A673 (cell line): Measurements from ENCODE around the gene PDE6A. TPM values are rescaled to one million over a fixed set of nuclear protein-coding genes. Genes with fewer than 3 reads are reported as not detected.
A peak's percentile ranks its signal among the peaks of the same experiment; 100 is the strongest.

ENCODE experiments used
- BruUV-seq: library from RNA; stranded (reverse); fragments of 400-500 nt; replicated peaks from 2 replicates; lab custom pipeline; 2021; lab: Mats Ljungman, UMichigan
- CTCF ChIA-PET: fragments of 300-600 bp; sonication (Branson Sonifier 250); formaldehyde crosslinking; loops from one replicate; lab custom pipeline; 2022; ENCODE audit warnings: antibody characterized with exemption; lab: Charles Lee
- POLR2A ChIA-PET: fragments of 300-600 bp; sonication (Branson Sonifier 250); formaldehyde crosslinking; loops from one replicate; lab custom pipeline; 2022; ENCODE audit warnings: antibody characterized with exemption; ENCODE audit not compliant: low non-redundant PET; lab: Charles Lee
- DNase-seq: peaks from one replicate; pipeline ENCODE4 v3.0.0-alpha.2; 2015; ENCODE audit warnings: low spot score
- H3K27ac ChIP-seq: fragments of 200-600 bp; sonication (generic); 2 replicates; pipeline ENCODE4 v1.5.1; 2016; ENCODE audit warnings: mixed run types, low read depth, mild to moderate bottlenecking, mixed read lengths, antibody characterized with exemption, low read length; ENCODE audit not compliant: poor library complexity, severe bottlenecking
- H3K27me3 ChIP-seq: fragments of 200-600 bp; sonication (generic); replicated peaks from 2 replicates; pipeline ENCODE4 v1.6.1; 2017; ENCODE audit warnings: mixed run types, low read depth, mild to moderate bottlenecking, mixed read lengths, antibody characterized with exemption, low read length; ENCODE audit not compliant: insufficient read depth, poor library complexity
- H3K36me3 ChIP-seq: fragments of 200-600 bp; sonication (generic); 2 replicates; pipeline ENCODE4 v1.6.1; 2016; ENCODE audit warnings: mixed run types, mild to moderate bottlenecking, mixed read lengths, antibody characterized with exemption, low read length; ENCODE audit not compliant: insufficient read depth, poor library complexity, severe bottlenecking
- H3K4me1 ChIP-seq: fragments of 200-600 bp; sonication (generic); 2 replicates; pipeline ENCODE4 v1.6.1; 2017; ENCODE audit warnings: mixed run types, mild to moderate bottlenecking, mixed read lengths, antibody characterized with exemption, low read length; ENCODE audit not compliant: insufficient read depth, poor library complexity, severe bottlenecking
- H3K4me3 ChIP-seq: fragments of 200-600 bp; sonication (generic); 2 replicates; pipeline ENCODE4 v1.5.1; 2016; ENCODE audit warnings: low read depth, mixed run types, mild to moderate bottlenecking, mixed read lengths, low read length; ENCODE audit not compliant: poor library complexity, severe bottlenecking
- H3K9me3 ChIP-seq: fragments of 200-600 bp; sonication (generic); 2 replicates; pipeline ENCODE4 v1.6.1; 2016; ENCODE audit warnings: mixed run types, low read depth, mild to moderate bottlenecking, mixed read lengths, antibody characterized with exemption, low read length; ENCODE audit not compliant: poor library complexity, severe bottlenecking
- CTCF ChIP-seq: fragments of 300-800, 200-600 bp; sonication (generic); conservative IDR thresholded peaks from 2 replicates; pipeline ENCODE4 v1.5.1; 2017; ENCODE audit warnings: low read depth, mild to moderate bottlenecking, antibody characterized with exemption, low read length, moderate library complexity, mixed read lengths
- EZH2 ChIP-seq: fragments of 200-600 bp; sonication (generic); IDR thresholded peaks from 2 replicates; pipeline ENCODE4 v1.6.1; 2017; ENCODE audit warnings: borderline replicate concordance, low read depth, mild to moderate bottlenecking, mixed read lengths, antibody characterized with exemption, low read length; ENCODE audit not compliant: poor library complexity, severe bottlenecking
- intact Hi-C: fragments of 100-400 bp; cut with micrococcal nuclease; formaldehyde crosslinking; loops from one replicate; pipeline ENCODE4 v1.10.0; 2022; ENCODE audit not compliant: unreplicated experiment
- total RNA-seq: library from RNA; stranded (reverse); gene quantifications from 2 replicates; pipeline ENCODE4 v1.2.3, GENCODE V29; 2021

Gene PDE6A
- total RNA-seq, 1 experiment from 2014 or later = 0.49 TPM

DNA sequence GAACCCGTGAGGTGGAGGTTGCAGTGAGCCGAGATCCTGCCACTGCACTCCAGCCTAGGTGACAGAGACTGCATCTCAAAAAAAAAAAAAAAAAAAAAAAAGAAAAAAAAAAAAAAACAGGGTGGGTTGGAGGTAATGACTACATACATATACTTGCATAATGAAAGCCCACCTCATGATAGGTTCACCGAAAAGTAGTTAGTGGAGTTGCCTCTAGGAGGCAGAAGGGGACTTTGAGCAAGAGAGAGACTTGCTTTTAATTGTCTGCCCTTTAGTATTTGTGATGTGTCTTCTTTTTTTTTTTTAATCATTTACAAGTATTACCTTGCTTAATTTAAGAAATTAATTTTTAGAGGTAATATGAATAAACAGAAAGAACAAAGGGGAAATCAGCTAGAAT is 114.6 kb downstream of the PDE6A start:
- H3K4me1 ChIP-seq = peaks cover 4% of the 10 kb centered on the region
- intact Hi-C loops = loop anchor here (10.0 kb wide), 1 partner anchor 285 kb away; no protein-coding TSS in a partner anchor
- no peaks in the 10 kb centered on the region for H3K9me3 ChIP-seq
- CTCF ChIA-PET = interaction anchor here (0.7 to 3.1 kb wide), 3 partner anchors 163 to 331 kb away, joined by 3 to 18 read pairs (median 5); no protein-coding TSS in a partner anchor
- H3K27ac ChIP-seq = no peak overlapping the region
- POLR2A ChIA-PET = no interaction called here
- H3K4me3 ChIP-seq = no peak overlapping the region
- TF ChIP-seq EZH2 = no peak
- peak; percentile 50 for TF ChIP-seq CTCF
- H3K36me3 ChIP-seq = no peaks in the 10 kb centered on the region
- H3K27me3 ChIP-seq = no peaks in the 10 kb centered on the region
- peak; percentile 42 for DNase-seq
- no TSS peak for BruUV-seq

DNA sequence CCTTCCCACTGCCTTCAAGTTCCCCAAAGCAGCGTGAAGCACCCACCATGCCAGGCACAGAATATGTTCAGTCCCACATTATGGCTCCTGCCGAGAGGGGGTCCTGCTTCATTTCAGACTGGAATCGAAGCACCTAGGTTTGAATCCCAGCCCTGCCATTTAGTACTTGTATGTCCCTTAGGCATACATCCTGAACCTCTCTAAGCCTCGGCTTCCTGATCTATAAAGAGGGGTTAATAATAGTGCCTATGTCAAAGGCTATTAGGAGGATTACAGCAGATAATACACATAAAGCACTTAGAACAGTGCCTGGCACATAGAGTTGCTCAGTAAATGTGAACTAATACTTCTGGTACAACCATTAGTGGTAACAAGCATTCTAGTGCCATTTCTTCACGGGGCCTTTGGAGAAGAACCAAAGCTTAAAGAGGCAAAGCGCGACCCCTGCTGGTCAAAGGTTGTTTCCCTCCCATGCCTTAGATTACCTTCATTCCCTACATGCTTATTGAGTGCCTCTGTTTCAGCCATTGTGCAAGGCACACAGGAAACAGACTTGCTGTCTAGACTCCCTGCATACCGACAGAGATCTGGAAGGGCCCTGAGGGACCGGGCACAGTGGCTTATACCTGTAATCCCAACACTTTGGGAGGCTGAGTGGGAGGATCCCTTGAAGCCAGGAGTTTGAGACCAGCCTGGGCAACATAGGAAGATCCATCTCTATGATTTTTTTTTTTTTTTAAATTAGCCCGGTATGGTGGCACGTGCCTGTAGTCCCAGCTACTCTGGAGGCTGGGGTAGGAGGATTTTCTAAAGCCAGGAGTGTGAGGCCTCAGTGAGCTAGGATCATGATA is 116.2 kb downstream of the PDE6A start:
- intact Hi-C loops = loop anchor here (1.0 kb wide), 1 partner anchor 191 kb away; no protein-coding TSS in a partner anchor
- peak; percentile 91 for TF ChIP-seq CTCF
- TF ChIP-seq EZH2 = no peak
- CTCF ChIA-PET = interaction anchor here (0.6 to 3.1 kb wide), 9 partner anchors 12 to 210 kb away, joined by 3 to 18 read pairs (median 5); no protein-coding TSS in a partner anchor
- H3K9me3 ChIP-seq = no peaks in the 10 kb centered on the region
- no peak overlapping the region for H3K27ac ChIP-seq
- peaks cover 4% of the 10 kb centered on the region for H3K4me1 ChIP-seq
- H3K4me3 ChIP-seq = no peak overlapping the region
- no peaks in the 10 kb centered on the region for H3K36me3 ChIP-seq
- POLR2A ChIA-PET = no interaction called here
- H3K27me3 ChIP-seq = no peaks in the 10 kb centered on the region
- DNase-seq = peak; percentile 92
- BruUV-seq = no TSS peak

GRCh38 chr5:149827546-149827945 is 117.0 kb downstream of the PDE6A start:
- CTCF ChIA-PET = interaction anchor here (0.6 to 3.1 kb wide), 6 partner anchors 131 to 209 kb away, joined by 3 to 18 read pairs (median 8); no protein-coding TSS in a partner anchor
- POLR2A ChIA-PET = no interaction called here
- no peak overlapping the region for H3K4me3 ChIP-seq
- no peak for TF ChIP-seq EZH2
- TF ChIP-seq CTCF = no peak
- H3K27me3 ChIP-seq = no peaks in the 10 kb centered on the region
- peaks cover 4% of the 10 kb centered on the region for H3K4me1 ChIP-seq
- DNase-seq = no peak
- no TSS peak for BruUV-seq
- intact Hi-C loops = no loop called here
- no peaks in the 10 kb centered on the region for H3K36me3 ChIP-seq
- no peaks in the 10 kb centered on the region for H3K9me3 ChIP-seq
- no peak overlapping the region for H3K27ac ChIP-seq
